HCT116 (cell line): ENCODE data around the gene CYP4A22.

ENCODE experiments used
- EZH2 ChIP-seq: fragments of 200-600 bp; sonication (generic); IDR thresholded peaks from 2 replicates; pipeline ENCODE4 v1.6.1; 2017; ENCODE audit warnings: antibody characterized with exemption, mixed run types
- EZH2phosphoT487 ChIP-seq: fragments of 200-600 bp; IDR thresholded peaks from 2 replicates; pipeline ENCODE4 v1.6.1; 2018; ENCODE audit warnings: antibody characterized with exemption, borderline replicate concordance
- RAD21 ChIP-seq: IDR thresholded peaks from 2 replicates; pipeline ENCODE4 v1.6.1; 2012; ENCODE audit warnings: low read depth, mild to moderate bottlenecking
- TCF7L2 ChIP-seq: IDR thresholded peaks from 2 replicates; pipeline ENCODE4 v1.7.0; 2011; ENCODE audit warnings: borderline replicate concordance, inconsistent platforms; ENCODE audit not compliant: insufficient read depth, insufficient read length; ENCODE audit errors: extremely low read depth
- TF ChIP-seq, protein P1 (sequence below): IDR thresholded peaks from 2 replicates; pipeline ENCODE4 v1.6.1; 2011; ENCODE audit warnings: mild to moderate bottlenecking, low read length, moderate library complexity; ENCODE audit not compliant: insufficient replicate concordance; ENCODE audit errors: extremely low read depth
- TF ChIP-seq, protein P2 (sequence below), 3 experiments: fragments of 200-600 bp in 1 of 3; sonication (generic) in 1 of 3; IDR thresholded peaks in 2 of 3; conservative IDR thresholded peaks in 1 of 3; 2 replicates each; pipeline ENCODE4 v1.5.1; 2012 to 2017; ENCODE audit warnings: low read depth in 2 of 3, low read length in 2 of 3, antibody characterized with exemption in 1 of 3, borderline replicate concordance in 1 of 3, control low read depth in 1 of 3, mild to moderate bottlenecking in 1 of 3, mixed read lengths in 1 of 3, mixed run types in 1 of 3, moderate library complexity in 1 of 3; ENCODE audit not compliant: insufficient read depth in 1 of 3

DNA sequence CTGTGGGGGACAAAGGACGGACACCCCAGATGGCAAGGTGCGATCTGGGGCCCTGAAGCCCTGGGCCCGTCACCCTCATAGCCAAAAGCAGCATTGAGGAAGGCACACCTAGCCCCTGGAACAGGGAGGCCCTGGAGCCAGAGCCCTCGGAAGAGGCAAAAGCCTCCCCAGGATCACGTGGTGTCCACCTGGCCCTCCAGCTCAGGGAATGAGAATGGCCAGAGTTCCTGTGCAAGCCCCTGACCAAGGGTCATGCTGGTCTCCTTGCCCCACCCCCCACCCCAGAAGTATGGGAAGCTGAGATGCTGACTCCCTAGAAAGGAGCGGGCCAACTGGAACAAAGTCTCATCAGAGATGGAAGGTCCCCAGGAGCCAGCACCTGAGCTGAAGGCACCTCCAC is 53.6 kb downstream of the CYP4A22 start:
- TF ChIP-seq, protein P1, sequence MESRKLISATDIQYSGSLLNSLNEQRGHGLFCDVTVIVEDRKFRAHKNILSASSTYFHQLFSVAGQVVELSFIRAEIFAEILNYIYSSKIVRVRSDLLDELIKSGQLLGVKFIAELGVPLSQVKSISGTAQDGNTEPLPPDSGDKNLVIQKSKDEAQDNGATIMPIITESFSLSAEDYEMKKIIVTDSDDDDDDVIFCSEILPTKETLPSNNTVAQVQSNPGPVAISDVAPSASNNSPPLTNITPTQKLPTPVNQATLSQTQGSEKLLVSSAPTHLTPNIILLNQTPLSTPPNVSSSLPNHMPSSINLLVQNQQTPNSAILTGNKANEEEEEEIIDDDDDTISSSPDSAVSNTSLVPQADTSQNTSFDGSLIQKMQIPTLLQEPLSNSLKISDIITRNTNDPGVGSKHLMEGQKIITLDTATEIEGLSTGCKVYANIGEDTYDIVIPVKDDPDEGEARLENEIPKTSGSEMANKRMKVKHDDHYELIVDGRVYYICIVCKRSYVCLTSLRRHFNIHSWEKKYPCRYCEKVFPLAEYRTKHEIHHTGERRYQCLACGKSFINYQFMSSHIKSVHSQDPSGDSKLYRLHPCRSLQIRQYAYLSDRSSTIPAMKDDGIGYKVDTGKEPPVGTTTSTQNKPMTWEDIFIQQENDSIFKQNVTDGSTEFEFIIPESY, result no peak
- TF ChIP-seq TCF7L2 (no peak), EZH2phosphoT487 (no peak), EZH2 (no peak), RAD21 (no peak)
- TF ChIP-seq, protein P2, sequence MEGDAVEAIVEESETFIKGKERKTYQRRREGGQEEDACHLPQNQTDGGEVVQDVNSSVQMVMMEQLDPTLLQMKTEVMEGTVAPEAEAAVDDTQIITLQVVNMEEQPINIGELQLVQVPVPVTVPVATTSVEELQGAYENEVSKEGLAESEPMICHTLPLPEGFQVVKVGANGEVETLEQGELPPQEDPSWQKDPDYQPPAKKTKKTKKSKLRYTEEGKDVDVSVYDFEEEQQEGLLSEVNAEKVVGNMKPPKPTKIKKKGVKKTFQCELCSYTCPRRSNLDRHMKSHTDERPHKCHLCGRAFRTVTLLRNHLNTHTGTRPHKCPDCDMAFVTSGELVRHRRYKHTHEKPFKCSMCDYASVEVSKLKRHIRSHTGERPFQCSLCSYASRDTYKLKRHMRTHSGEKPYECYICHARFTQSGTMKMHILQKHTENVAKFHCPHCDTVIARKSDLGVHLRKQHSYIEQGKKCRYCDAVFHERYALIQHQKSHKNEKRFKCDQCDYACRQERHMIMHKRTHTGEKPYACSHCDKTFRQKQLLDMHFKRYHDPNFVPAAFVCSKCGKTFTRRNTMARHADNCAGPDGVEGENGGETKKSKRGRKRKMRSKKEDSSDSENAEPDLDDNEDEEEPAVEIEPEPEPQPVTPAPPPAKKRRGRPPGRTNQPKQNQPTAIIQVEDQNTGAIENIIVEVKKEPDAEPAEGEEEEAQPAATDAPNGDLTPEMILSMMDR (IDR thresholded peaks at IDR 0.05 in 2 of 3, conservative IDR thresholded peaks at IDR 0.05 in 1 of 3; ENCODE audit: borderline replicate concordance in 1 of 3, insufficient read depth in 1 of 3, low read depth in 2 of 3, low read length in 2 of 3), result no peak
